SJCRH30 (cell line): ENCODE measurements around the gene LYST. TPM values are rescaled to one million over a fixed set of nuclear protein-coding genes. Genes with fewer than 3 reads are reported as not detected.

ENCODE experiments used
- DNase-seq, 2 experiments: peaks; one replicate each; pipeline ENCODE4 v3.0.0-alpha.2; 2015 to 2020
- H3K27ac ChIP-seq: fragments of 250-450 bp; sonication (Bioruptor Pico); 2 replicates; pipeline ENCODE4 v1.5.1; 2020; ENCODE audit warnings: mild to moderate bottlenecking, moderate library complexity
- H3K27me3 ChIP-seq: fragments of 250-450 bp; sonication (Bioruptor Pico); 2 replicates; pipeline ENCODE4 v1.5.1; 2020; ENCODE audit warnings: mild to moderate bottlenecking, moderate library complexity
- H3K36me3 ChIP-seq: fragments of 250-450 bp; sonication (Bioruptor Pico); 2 replicates; pipeline ENCODE4 v1.5.1; 2020; ENCODE audit warnings: mild to moderate bottlenecking, moderate library complexity
- H3K4me1 ChIP-seq: fragments of 250-450 bp; sonication (Bioruptor Pico); 2 replicates; pipeline ENCODE4 v1.5.1; 2020; ENCODE audit warnings: mild to moderate bottlenecking, moderate library complexity
- H3K4me3 ChIP-seq: fragments of 250-450 bp; sonication (Bioruptor Pico); 2 replicates; pipeline ENCODE4 v1.5.1; 2020; ENCODE audit warnings: mild to moderate bottlenecking, moderate library complexity
- H3K9me3 ChIP-seq: fragments of 250-450 bp; sonication (Bioruptor Pico); replicated peaks from 2 replicates; pipeline ENCODE4 v1.5.1; 2020; ENCODE audit warnings: mild to moderate bottlenecking, moderate library complexity
- total RNA-seq: library from RNA; depleted of rRNA; stranded (reverse); fragments of >200 nt; shearing (Covaris generic); gene quantifications from 2 replicates; pipeline ENCODE4 v1.2.3, GENCODE V29; 2014; rRNA removed

Gene LYST
- total RNA-seq, 1 experiment from 2014 or later, result 2.3 TPM

- Histone ChIP-seq H3K4me1 (no peaks in the 10 kb centered on the region), H3K4me3 (no peak overlapping the region), H3K27ac (no peak overlapping the region), H3K27me3 (no peaks in the 10 kb centered on the region), H3K9me3 (no peaks in the 10 kb centered on the region), H3K36me3 (no peaks in the 10 kb centered on the region)
- no peak for DNase-seq
Measured at GRCh38 chr1:235617808-235618207, 248.9 kb downstream of the LYST start.

GRCh38 chr1:235617140-235617539, 249.6 kb downstream of the LYST start:
- no peak for DNase-seq
- no peak overlapping the region for H3K27ac ChIP-seq
- no peak overlapping the region for H3K4me3 ChIP-seq
- no peaks in the 10 kb centered on the region for H3K27me3 ChIP-seq
- no peaks in the 10 kb centered on the region for H3K36me3 ChIP-seq
- H3K4me1 ChIP-seq, result no peaks in the 10 kb centered on the region
- no peaks in the 10 kb centered on the region for H3K9me3 ChIP-seq

DNA sequence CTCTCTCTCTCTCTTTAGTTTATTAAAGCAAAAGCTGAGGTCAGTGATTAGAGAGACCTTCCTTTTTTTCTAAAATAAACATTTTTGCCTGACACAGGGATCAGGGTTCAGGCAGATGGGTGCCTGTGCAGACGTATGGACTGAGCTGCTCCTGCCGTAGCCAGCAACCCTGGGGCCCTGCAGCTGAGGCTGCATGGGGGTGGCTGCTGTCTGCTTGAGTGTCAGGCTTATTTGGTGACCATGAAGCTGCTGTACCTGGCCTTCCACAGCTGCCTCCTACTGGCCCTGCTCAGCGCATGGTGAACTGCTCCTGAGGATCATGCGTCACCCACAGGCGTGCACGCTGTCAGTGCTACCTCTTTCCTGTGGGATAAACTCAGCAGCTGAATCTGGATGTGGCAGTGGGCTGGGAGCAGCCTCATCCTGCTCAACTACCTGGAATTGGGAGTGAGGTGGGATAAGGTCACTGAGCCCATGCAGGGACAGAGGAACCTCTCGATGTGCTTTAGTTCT, 252.2 kb downstream of the LYST start:
- H3K9me3 ChIP-seq, result no peaks in the 10 kb centered on the region
- no peaks in the 10 kb centered on the region for H3K27me3 ChIP-seq
- no peak overlapping the region for H3K27ac ChIP-seq
- no peaks in the 10 kb centered on the region for H3K36me3 ChIP-seq
- no peaks in the 10 kb centered on the region for H3K4me1 ChIP-seq
- H3K4me3 ChIP-seq, result no peak overlapping the region
- DNase-seq, result no peak

DNA sequence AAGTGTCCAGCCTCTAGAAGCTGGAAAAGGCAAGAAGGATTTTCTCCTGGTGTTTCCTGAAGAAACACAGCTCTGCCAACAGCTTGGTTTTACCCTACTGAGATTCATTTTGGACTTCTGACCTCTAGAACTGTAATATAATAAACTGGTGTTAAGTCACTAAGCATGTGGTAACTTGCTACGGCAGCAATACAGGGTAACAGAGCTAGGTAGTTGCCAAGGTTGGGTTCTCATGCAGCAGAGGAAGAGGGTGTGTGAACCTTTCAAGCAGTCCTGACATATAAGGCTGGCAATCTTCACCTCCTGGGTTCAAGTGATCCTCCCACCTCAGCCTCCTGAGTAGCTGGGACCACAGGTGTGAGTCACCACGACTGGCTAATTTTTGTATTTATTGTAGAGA, 253.1 kb downstream of the LYST start:
- H3K27ac ChIP-seq, result no peak overlapping the region
- H3K4me3 ChIP-seq, result no peak overlapping the region
- no peak for DNase-seq
- no peaks in the 10 kb centered on the region for H3K9me3 ChIP-seq
- no peaks in the 10 kb centered on the region for H3K27me3 ChIP-seq
- no peaks in the 10 kb centered on the region for H3K4me1 ChIP-seq
- H3K36me3 ChIP-seq, result no peaks in the 10 kb centered on the region

DNA sequence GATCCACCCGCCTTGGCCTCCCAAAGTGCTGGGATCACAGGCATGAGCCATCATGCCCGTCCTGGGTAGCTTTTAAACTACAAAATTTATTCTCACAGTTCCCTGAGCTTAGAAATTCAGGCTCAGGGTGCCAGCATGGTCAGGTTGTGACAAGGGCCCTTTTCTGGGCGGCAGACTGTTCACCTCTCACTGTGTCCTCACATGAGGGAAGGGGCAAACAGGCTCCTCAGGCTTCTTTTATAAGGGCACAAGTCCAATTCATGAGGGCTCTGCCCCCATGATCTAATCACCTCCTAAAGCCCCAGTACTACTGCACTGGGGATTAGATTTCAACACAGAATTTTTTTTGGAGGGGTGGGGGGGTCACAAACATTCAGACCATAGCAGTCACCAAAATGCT, 253.9 kb downstream of the LYST start:
- H3K27me3 ChIP-seq, result no peaks in the 10 kb centered on the region
- no peak overlapping the region for H3K4me3 ChIP-seq
- DNase-seq, result no peak
- no peaks in the 10 kb centered on the region for H3K9me3 ChIP-seq
- H3K27ac ChIP-seq, result no peak overlapping the region
- no peaks in the 10 kb centered on the region for H3K36me3 ChIP-seq
- no peaks in the 10 kb centered on the region for H3K4me1 ChIP-seq

Other genes with a start within 250 kb of the LYST start
- 19.7 and 19.8 TPM in 2 replicates for gene GNG4, start 217.1 kb downstream of the LYST start, total RNA-seq
- 27.4 and 29.6 TPM in 2 replicates for gene NID1, start 198.2 kb upstream of the LYST start, total RNA-seq